LNCaP clone FGC (cell line): ENCODE measurements around the gene TST.

ENCODE experiments used
- DNase-seq: peaks from one replicate; pipeline ENCODE4 v3.0.0-alpha.2; 2011; ENCODE audit warnings: low read depth
- H3K4me3 ChIP-seq: 2 replicates; pipeline ENCODE4 v1.5.1; 2011; ENCODE audit warnings: mild to moderate bottlenecking, low read depth, low read length, control low read depth
- CTCF ChIP-seq: IDR thresholded peaks from 2 replicates; pipeline ENCODE4 v1.5.1; 2012; ENCODE audit warnings: mild to moderate bottlenecking; ENCODE audit not compliant: control insufficient read depth, insufficient read depth; ENCODE audit errors: extremely low read depth

Gene TST

GRCh38 chr22:37053310-37054055 is 34.2 kb upstream of the TST start:
- TF ChIP-seq CTCF = no peak
- no peak for DNase-seq
- no peak overlapping the region for H3K4me3 ChIP-seq

DNA sequence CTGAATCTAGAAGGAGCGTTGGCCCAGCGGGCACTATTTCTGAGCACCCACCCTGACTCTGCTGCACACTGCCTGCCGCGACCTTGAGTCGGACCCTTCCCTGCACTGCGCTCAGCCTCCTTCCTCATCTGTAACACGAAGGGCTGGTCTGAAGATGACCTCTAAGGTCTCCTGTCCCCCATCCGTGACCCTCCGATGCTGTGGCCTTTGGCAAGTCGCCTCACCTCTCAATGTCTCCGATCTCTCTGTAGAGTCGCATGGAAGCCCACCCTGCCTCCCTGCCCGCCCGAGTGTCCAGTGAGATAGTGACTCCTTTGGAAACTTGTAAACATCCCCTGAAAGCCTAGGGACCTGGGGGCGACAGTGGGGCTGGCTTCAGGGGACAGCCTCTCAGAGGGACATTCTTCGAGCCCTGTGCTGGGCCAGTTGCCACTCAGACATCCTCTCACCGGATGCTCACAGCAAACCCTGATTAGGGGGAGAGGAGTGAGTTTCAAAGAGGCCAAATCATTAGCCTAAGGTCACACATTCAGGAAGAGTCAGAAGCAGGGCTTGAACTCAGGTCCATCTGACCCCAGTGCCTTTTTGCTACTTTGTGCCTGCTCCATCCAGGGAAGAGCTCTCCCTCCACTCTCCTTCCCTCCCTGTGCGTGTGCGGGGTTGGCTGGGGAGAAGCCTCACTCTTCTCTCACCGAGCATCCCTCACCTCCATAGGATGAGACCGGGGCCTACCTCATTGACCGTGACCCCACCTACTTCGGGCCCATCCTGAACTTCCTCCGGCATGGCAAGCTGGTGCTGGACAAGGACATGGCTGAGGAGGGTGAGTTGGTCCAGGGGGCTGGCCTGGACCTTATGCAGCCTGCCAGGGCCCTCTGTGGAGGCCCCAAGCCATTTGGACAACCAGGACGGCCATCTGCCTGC is 33.4 kb upstream of the TST start:
- peak overlapping the region; percentile 51 for H3K4me3 ChIP-seq
- no peak for TF ChIP-seq CTCF
- no peak for DNase-seq

DNA sequence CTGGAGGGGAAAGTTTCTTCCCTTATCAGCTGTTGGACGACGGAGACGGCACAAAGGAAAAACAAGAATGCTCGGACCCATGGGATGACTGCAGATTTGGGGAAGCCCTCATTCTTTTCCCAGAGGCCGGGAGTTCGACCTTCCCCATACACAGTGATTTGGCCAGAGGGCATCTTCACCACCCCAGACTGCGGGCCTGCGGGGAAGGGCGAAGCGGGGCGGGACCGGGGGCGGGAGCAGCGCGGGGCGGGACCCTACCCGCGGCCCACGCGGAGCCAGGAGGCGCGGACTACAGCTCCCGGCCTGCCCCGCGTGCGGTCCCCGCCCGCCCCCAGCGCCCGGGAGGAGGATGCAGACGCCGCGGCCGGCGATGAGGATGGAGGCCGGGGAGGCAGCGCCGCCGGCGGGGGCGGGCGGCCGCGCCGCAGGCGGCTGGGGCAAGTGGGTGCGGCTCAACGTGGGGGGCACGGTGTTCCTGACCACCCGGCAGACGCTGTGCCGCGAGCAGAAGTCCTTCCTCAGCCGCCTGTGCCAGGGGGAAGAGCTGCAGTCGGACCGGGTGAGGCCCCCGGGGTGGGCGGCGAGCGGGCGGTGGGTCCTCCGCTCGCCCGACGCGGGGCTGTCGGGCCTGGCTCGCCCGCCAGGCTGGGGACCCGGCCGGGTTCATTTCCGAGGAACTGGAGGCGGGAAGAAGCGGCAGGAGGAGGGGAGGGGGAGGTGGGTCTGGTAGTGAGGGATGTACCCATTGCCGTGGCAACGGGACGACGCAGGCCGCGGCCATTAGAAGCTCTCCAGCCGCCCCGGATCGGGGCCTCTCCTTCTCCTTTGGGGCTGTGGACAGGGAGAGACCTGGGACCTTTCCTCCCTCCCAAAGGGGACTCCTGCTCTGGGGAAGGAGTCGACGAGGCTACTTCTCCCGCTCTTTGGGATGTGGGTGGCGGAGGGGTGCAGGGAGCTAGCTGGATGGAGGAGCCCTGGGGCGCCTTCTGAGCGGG is 32.4 kb upstream of the TST start, which contains the start of gene KCTD17:
TSS of gene KCTD17 (plus strand) at position 352 of the 995 bp plus-strand sequence. CDS start at position 371, 19 bp downstream.
- H3K4me3 ChIP-seq = peak within 1 kb of the TSS; percentile 51
- no peak for TF ChIP-seq CTCF
- DNase-seq = no peak

DNA sequence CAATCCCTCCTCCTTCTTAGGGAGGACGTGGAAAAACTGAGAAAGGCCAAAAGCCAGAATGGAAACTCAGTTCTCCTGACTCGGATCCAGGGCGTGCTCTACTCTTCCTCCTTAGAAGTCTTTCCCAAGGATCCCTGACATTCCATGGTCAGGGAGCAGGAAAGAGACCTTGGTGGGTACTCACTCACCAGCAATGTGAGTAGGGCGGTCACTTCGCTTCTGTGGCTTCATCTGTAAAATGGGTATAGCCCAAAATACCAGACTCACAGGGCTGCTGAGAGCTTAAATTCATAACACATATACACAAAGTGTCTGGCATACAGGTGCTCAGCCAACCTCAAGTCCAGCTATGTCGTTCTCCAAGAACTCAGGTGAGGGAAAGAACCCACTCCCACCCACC is 31.7 kb upstream of the TST start:
- no peak for DNase-seq
- TF ChIP-seq CTCF = no peak
- H3K4me3 ChIP-seq = no peak overlapping the region

GRCh38 chr22:37049224-37049623 is 30.0 kb upstream of the TST start:
- no peak for DNase-seq
- TF ChIP-seq CTCF = no peak
- no peak overlapping the region for H3K4me3 ChIP-seq

- no peak for DNase-seq
- no peak overlapping the region for H3K4me3 ChIP-seq
- no peak for TF ChIP-seq CTCF
Measured at GRCh38 chr22:37048133-37048532, 28.9 kb upstream of the TST start.
